Suppressor macrophage treated with lipopolysaccharide for 4 hours (primary cell): ENCODE data around the gene SMYD2.

Experiments
- DNase-seq: peaks from one replicate; pipeline ENCODE4 v3.0.0-alpha.2; 2020

SMYD2 gene

DNA sequence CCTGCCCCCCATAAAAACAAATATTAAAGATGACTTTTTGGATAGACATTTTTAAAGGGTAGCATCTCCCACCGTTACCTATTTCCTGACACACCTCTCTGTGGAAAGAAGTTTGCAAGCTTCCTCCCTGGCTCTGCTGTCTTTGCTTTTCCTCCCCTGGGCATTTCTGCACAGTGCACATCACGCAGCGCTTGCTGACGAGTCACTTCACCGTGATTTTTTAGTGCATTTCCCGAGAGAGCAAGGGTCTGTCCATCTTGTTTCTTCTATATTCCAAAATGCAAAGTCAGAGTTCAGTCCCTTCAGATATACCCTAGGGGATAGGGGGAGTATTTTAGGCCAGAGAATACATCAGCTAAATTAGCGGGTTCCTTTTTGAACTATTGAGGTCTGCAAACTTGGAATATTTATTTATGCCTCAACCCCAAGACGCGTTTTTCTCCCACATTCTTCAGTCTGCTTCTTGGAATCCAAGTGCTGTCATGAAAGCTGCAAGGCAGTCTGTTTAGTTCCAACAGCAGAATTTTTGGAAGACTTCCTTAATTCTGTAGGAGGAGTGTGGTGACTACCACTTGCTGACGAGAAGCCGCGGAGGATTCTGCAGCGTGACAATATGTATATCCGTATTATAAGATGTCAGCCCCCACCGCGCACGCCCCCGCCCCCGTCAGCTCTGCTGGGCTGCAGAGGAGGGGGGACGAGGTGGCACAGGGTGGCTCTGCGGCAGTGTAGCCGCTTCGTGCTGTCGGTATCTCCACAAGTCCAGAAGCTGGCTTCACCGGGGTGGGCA, 22.4 kb downstream of the SMYD2 start:
- no peak for DNase-seq

GRCh38 chr1:214305164-214305751, 24.3 kb downstream of the SMYD2 start:
- DNase-seq, result no peak

DNA sequence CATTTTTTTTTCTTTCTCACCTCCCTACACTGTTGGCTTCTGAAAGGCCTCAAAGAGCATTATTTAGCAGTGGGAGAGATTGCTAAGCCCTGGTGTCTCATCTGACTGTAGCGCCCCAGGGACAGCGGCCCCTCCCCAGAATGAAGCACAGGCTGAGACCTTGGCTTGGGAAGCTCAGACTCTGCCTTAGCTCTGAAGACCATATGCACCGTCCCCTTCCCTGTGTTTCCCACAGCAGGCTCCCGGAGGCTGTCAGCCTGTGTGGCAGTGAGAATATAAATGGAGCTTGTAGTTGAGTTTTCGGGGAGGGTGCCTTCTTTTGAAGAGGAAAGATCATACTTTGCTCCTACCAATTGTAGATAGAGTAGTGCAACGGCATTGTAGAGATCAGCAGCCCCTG, 25.3 kb downstream of the SMYD2 start:
- DNase-seq, result no peak

GRCh38 chr1:214310010-214310409, 29.1 kb downstream of the SMYD2 start:
- DNase-seq, result peak; percentile 74

DNA sequence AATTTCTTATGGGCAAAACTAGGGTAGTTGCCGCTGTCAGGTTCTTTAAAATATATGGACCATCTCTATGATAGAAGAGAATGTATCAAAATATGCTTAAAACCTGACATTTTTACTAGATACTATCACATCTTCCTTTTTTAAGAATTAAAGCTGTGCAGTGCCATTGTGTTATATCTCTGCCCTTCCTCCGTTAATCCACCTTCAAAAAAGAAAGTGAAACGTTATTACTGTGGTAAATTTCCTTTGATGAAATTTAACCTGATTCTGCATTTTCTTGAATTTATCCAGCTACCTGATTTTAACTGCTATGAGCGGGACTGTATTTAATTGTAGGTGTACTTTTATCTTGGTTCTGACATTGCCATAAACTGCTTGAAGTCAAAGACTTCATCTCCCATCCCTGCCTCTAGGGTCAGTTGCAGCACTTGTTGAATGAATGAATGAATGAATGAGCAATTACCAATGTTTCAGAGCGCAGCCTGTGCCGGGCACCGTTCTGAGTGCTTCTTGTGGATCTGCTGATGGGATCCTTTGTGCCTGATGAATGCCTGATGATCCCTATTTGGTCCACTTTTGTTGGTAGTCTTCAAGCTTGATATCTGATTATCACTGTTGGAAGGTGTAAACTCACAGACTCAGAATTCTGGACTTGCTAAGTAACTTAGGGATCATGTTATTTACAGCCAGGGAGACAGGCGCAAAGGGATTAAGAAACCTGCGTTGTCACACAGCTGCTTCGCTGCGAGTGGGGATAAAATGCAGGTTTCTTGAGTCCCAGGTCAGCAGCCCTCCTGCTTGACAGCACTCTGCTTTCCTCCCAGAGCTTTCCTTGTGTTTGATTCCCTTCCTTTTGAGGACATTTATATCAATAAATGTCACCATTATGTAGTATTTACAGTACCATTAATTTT, 30.1 kb downstream of the SMYD2 start:
- DNase-seq, result no peak

DNA sequence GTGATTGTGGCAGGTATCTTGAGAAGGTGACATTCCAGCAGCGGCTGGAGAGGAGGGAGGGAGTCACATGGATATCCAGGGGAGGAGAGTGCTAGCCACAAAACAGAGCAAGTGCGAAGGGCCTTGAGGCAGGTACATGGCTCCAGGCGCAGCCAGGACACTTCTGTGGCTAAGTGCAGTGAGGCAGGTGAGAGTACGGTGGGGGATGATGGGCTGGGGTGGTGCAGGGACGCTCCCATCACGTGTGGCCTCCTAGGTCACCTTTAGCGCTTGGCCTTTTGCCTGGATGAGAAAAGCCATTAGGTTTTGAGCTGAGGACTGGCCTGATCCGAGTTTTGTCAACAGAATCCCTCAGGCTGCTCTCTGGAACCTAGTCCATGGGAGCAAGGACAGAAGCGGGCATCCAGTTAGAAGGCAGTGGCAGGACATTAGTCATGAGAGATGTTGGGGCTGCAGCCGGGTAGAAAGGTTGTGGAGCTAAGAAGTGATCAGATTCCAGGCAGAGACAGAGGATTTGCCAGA, 31.6 kb downstream of the SMYD2 start:
- no peak for DNase-seq

- DNase-seq, result no peak
These were observed 33.4 kb downstream of the SMYD2 start for GRCh38 chr1:214314178-214314843.

DNA sequence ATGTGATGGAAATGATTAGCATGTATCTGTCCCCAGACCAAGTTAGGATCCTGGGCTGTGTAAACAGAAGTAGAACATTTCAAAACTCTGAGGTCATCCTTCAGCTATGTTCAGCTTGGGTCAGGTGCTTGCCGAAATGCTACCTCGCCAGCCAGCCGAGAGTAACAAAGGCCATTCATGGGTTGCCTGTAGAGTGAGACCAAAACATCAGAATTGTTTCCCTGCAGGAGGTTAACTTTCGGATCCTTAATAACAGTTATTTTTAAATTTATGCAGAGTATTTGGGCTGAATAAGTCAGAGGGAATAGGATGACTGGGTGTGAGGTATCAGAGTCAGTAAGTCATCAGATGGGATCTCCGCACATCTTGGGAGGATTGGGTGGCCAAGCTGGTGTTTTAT, 35.6 kb downstream of the SMYD2 start:
- DNase-seq, result no peak

GRCh38 chr1:214317300-214317699, 36.3 kb downstream of the SMYD2 start:
- DNase-seq, result no peak

DNA sequence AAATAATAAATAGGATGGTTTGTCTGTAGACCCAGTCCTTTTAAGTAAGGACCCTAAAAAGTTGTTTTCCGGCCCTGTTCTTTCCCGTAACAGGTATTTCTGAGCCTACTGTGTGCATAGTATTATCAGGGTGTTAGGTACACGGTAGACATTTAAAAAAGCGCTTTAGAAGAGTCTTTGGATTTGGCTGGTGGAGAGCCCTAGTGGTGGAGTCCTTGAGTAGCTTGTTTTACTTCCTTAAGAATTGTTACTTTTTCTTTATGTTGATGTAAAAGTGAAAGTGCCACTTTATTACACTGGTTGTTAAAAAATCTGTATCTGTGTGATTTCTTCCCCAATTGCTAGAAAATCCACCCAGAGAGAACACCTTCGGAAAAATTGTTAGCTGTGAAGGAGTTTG, 36.8 kb downstream of the SMYD2 start:
- no peak for DNase-seq

DNA sequence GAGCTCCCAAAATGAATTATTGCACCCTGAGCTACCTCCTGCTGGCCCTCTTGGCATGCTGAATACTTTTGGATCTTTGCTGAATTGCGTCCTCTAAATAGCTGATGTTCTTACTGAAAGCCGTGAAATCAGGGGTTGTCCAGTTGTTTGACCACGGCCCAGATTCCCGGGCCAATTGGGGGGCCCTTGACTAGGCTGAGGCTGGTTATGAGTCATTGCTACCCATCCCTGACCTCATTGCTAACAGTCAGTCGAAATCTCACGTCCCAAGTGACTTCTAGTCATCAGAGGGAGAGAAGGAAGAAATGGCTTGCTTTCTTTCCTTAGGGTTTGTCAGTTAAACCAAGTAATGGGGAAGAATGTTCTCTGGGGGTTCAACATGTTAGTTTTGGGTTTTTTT, 37.4 kb downstream of the SMYD2 start:
- peak; percentile 21 for DNase-seq

DNA sequence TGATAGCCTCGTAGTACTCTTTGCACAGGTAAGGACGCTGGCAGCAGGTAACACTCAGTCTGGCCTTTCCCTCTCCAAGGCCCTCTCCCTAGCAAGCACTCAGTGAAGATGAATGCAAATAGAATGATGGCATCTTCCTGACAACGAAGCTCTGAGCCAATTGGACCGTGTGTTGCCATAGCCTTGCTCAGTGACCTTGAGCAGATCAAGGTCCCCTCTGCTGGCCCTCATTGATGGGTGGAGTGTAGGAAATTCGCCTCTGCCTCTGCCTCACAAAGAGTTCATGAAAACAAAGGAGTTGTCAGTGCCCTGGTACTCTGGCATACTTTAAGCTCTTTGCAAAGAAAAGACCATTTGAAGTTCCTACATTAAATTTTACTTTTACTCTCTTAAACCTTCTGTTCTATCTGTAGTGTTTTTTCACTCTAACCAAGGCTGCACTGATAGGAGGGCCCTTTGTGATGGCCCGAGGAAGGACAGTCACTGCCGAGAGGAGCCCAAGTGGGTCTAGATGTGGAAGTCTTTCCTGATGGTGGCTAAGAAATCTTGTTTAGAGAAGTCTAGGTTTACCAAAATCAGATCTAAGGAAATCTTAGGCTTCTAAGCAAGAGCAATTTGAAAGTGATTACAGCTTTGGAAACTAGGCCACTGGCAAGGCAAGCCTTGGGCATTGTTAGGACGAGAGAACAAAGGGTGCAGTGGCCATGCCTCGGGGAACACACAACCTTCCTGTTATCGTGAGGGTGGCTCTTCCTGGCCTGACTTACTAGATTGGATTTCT, 38.2 kb downstream of the SMYD2 start:
- DNase-seq, result no peak

DNA sequence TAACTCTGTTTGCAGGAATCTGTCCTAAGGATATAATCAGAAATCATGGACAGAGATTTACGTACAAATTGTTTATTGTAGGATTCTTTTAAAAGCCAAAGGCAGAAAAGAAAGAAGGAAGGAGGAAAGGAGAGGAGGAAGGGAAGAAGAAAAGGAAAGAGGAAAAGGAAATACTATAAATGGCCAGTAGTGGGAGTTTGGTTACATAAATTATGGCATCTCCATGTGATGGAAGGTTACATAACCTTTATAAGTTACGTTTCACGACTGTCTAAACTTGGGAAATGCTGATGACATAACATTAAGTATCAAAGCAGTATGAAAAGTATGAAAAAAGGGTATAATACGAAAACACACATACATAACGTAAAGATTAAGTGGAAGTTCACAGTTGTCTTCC, 39.0 kb downstream of the SMYD2 start:
- peak; percentile 36 for DNase-seq

- DNase-seq, result no peak
These were observed 40.9 kb downstream of the SMYD2 start for GRCh38 chr1:214321705-214322453.

DNA sequence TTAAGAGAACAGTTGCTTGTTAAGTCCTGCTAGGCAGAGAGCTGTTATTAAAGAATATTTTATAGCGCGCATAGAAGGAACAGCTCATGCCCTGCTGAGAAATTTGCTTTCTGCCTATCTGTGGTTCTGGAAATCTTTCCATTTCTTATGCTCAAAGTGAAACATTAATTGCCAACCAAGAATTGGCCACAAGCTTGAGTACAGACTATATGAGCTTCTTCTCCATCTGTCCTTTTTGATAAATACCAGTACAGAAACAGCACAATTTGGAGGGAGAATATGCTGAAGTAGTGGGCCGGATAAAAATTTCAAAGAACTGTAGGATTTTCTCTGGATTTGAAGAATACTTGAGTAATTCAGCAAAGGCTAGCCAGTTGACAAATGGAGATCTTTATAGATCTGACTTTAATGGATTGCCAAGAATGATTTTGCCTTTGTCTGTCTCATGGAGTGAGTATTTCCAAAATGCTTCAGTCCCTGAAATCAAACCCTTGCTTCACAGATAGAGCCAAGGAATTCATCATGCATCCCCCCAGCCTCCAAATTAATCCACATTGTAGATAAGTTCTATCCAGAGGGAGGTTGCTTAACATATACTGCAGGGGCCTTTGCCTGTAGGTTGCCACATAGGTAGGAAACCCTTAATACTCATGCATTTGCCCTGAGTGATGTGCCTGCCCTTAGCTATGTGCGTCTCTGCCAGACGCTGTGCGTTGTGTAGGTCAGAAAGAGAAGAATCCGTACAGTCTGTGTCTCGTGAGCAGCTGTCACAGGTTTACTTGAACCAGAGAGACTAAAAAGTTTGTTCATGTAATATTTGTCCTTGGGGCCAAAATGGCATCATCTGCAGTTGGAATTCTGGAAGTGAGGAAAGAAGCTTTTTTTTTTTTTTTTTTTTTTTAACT, 44.2 kb downstream of the SMYD2 start:
- no peak for DNase-seq

DNA sequence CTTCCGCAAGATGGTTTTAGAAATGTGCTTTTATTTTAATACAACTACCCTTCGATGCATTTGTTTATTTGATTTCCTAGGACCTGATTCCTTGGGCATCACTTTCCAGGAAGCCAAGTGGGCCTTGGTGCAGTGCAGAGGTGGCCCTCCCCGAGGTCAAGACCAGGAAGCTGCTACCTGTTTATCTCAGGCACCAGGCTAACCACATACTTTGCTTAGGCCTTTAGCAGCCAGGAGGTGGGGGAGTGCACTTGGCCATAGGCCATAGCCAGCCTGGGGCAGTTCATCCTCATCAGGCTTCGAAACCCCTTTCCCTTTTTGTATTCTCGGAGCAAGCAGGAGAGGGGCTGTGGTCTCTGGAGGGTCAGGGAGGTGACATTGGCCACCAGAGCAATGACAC, 45.4 kb downstream of the SMYD2 start:
- no peak for DNase-seq

- no peak for DNase-seq
These were observed 46.6 kb downstream of the SMYD2 start for GRCh38 chr1:214327514-214327913.

DNA sequence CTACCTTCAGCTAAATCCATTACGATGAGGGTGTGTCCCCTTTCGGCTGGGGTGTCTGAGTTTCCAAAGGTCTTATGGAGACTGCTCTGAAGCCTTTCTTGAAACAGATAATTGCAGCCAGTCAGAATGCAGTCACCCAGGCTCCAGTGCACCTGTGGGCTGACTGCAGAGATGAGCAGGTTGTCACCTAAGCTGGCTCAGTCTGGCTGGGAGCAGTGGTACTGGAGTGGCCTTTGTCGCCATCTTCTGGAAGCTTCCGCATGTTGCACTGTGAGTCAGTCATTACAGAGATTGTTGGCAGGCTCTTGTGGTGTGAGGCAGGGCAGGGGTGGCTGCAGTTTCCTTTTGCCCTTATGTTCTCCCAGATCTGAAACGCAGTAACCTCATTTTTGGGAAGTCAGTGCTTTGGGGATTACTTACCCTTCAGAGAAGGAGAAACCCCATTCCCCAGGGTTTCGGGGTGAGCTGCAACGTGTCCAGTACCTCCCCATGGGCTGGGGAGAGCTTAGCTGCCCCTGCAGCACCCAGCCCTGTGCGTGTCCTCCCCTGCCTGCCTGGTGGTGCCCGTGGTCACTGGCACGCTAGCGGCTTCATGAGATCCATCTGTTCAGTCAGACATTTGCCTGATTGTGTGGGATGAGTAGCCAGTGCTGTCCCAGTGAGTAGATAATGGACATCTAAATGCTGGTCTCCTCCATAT, 48.0 kb downstream of the SMYD2 start:
- peak; percentile 78 for DNase-seq

GRCh38 chr1:214329470-214330220, 48.7 kb downstream of the SMYD2 start:
- no peak for DNase-seq
